Measurements from ENCODE around the gene TYK2.
A peak's percentile ranks its signal among the peaks of the same experiment; 100 is the strongest.
"Not testable (repeated sequence)": the region's sequence is repeated elsewhere in the genome, so short reads cannot be mapped to it uniquely, and the experiment has no call there.

TYK2 gene

GRCh38 chr19:10404888-10405820, 24.8 kb upstream of the TYK2 start:
- Histone ChIP-seq H3K9me3 (ENCODE audit: insufficient read depth, low read depth, low read length) (no peaks in the 10 kb centered on the region), H3K4me3 (ENCODE audit: low read length) (peak overlapping the region; percentile 97), H3K4me1 (ENCODE audit: insufficient read depth, low read length) (peaks cover 4% of the 10 kb centered on the region; the same call in 1 of the 2 replicates), H3K36me3 (ENCODE audit: insufficient read depth, low read depth, low read length) (peaks cover 8% of the 10 kb centered on the region), H3K27me3 (ENCODE audit: insufficient read depth, low read length) (peaks cover 51% of the 10 kb centered on the region), H3K9ac (ENCODE audit: low read depth, low read length) (peak overlapping the region; percentile 56; the same call in 1 of the 2 replicates), H3K27ac (ENCODE audit: low read length) (no peak overlapping the region)

GRCh38 chr19:10403137-10404021, 23.0 kb upstream of the TYK2 start, which contains the start of gene CDC37:
Gene CDC37, minus strand, starts transcription at chr19:10403542. Its CDS starts 63 bp downstream, at chr19:10403479.
- peak within 1 kb of the TSS; percentile 97 for H3K4me3 ChIP-seq (ENCODE audit: low read length)
- H3K36me3 ChIP-seq (ENCODE audit: insufficient read depth, low read depth, low read length): peaks cover 18% of the 10 kb centered on the region
- H3K27me3 ChIP-seq (ENCODE audit: insufficient read depth, low read length): peaks cover 40% of the 10 kb centered on the region
- peak within 1 kb of the TSS; percentile 95 for H3K9ac ChIP-seq (ENCODE audit: low read depth, low read length)
- H3K9me3 ChIP-seq (ENCODE audit: insufficient read depth, low read depth, low read length): no peaks in the 10 kb centered on the region
- peaks cover 4% of the 10 kb centered on the region; the same call in 1 of the 2 replicates for H3K4me1 ChIP-seq (ENCODE audit: insufficient read depth, low read length)
- no peak within 1 kb of the TSS for H3K27ac ChIP-seq (ENCODE audit: low read length)

- Histone ChIP-seq H3K27ac (ENCODE audit: low read length) (no peak overlapping the region), H3K4me3 (ENCODE audit: low read length) (peak overlapping the region; percentile 97), H3K9me3 (ENCODE audit: insufficient read depth, low read depth, low read length) (no peaks in the 10 kb centered on the region), H3K9ac (ENCODE audit: low read depth, low read length) (peak overlapping the region; percentile 95), H3K4me1 (ENCODE audit: insufficient read depth, low read length) (peaks cover 4% of the 10 kb centered on the region; the same call in 1 of the 2 replicates), H3K36me3 (ENCODE audit: insufficient read depth, low read depth, low read length) (peaks cover 23% of the 10 kb centered on the region), H3K27me3 (ENCODE audit: insufficient read depth, low read length) (peaks cover 33% of the 10 kb centered on the region)
These were observed 22.2 kb upstream of the TYK2 start for GRCh38 chr19:10402441-10403038.

- H3K4me3 ChIP-seq (ENCODE audit: low read length): no peak overlapping the region
- peaks cover 8% of the 10 kb centered on the region for H3K27me3 ChIP-seq (ENCODE audit: insufficient read depth, low read length)
- H3K9me3 ChIP-seq (ENCODE audit: insufficient read depth, low read depth, low read length): no peaks in the 10 kb centered on the region
- no peak overlapping the region for H3K9ac ChIP-seq (ENCODE audit: low read depth, low read length)
- no peak overlapping the region for H3K27ac ChIP-seq (ENCODE audit: low read length)
- H3K36me3 ChIP-seq (ENCODE audit: insufficient read depth, low read depth, low read length): peaks cover 34% of the 10 kb centered on the region
- peaks cover 4% of the 10 kb centered on the region; the same call in 1 of the 2 replicates for H3K4me1 ChIP-seq (ENCODE audit: insufficient read depth, low read length)
These were observed 19.5 kb upstream of the TYK2 start for GRCh38 chr19:10399878-10400277.

GRCh38 chr19:10399340-10399739, 19.0 kb upstream of the TYK2 start:
- H3K4me1 ChIP-seq (ENCODE audit: insufficient read depth, low read length); H3K27me3 ChIP-seq (ENCODE audit: insufficient read depth, low read length); H3K27ac ChIP-seq (ENCODE audit: low read length); H3K9me3 ChIP-seq (ENCODE audit: insufficient read depth, low read depth, low read length); H3K4me3 ChIP-seq (ENCODE audit: low read length); H3K9ac ChIP-seq (ENCODE audit: low read depth, low read length): not testable (repeated sequence)
- peaks cover 38% of the 10 kb centered on the region for H3K36me3 ChIP-seq (ENCODE audit: insufficient read depth, low read depth, low read length)

DNA sequence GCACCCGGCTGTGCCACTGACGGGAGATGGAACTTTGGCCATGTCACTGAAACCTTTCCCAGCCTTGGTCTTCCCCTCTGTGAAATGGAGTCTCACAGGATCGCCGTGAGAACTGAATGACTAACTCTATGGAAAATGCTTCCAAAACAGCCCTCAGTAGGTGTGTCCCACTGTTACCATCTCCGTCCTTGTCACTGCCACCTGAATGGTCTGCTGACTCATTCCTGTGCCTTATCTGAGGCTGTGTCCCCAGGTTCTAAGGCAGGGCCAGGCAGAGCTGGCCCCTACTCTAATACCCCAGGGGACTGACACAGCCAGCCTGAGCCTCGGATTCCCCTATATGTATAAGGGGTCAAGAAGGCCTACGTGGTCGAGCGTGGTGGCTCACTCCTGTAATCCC, 18.4 kb upstream of the TYK2 start:
- no peak overlapping the region for H3K9ac ChIP-seq (ENCODE audit: low read depth, low read length)
- H3K9me3 ChIP-seq (ENCODE audit: insufficient read depth, low read depth, low read length): no peaks in the 10 kb centered on the region
- H3K36me3 ChIP-seq (ENCODE audit: insufficient read depth, low read depth, low read length): peaks cover 42% of the 10 kb centered on the region
- H3K27ac ChIP-seq (ENCODE audit: low read length): no peak overlapping the region
- peaks cover 4% of the 10 kb centered on the region; the same call in 1 of the 2 replicates for H3K4me1 ChIP-seq (ENCODE audit: insufficient read depth, low read length)
- H3K4me3 ChIP-seq (ENCODE audit: low read length): no peak overlapping the region
- H3K27me3 ChIP-seq (ENCODE audit: insufficient read depth, low read length): no peaks in the 10 kb centered on the region

DNA sequence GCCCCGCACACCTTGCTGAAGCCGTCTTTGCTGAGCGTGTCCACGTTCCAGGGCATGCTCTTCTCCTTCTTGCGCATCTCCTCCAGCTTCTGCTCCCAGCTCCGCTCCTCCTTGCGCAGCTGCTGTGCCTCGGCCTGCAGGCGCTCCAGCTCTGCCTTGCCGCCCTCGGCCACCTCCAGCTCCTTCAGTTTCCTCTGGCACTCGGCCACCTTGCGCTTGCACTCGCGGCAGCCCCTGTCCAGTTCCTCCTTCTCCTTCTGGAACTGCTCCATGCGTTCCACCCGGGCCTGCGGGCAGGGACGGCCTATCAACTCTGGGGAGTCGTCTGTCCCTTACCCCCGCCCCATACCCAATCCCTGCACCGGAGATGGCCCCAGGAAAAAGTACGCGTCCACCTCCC, 15.5 kb upstream of the TYK2 start:
- Histone ChIP-seq H3K27ac (ENCODE audit: low read length) (no peak overlapping the region), H3K9me3 (ENCODE audit: insufficient read depth, low read depth, low read length) (no peaks in the 10 kb centered on the region), H3K4me1 (ENCODE audit: insufficient read depth, low read length) (no peaks in the 10 kb centered on the region), H3K9ac (ENCODE audit: low read depth, low read length) (no peak overlapping the region), H3K27me3 (ENCODE audit: insufficient read depth, low read length) (no peaks in the 10 kb centered on the region), H3K36me3 (ENCODE audit: insufficient read depth, low read depth, low read length) (peaks cover 64% of the 10 kb centered on the region), H3K4me3 (ENCODE audit: low read length) (no peak overlapping the region)

GRCh38 chr19:10395436-10395835, 15.1 kb upstream of the TYK2 start:
- H3K27ac ChIP-seq (ENCODE audit: low read length): no peak overlapping the region
- H3K9ac ChIP-seq (ENCODE audit: low read depth, low read length): no peak overlapping the region
- H3K4me3 ChIP-seq (ENCODE audit: low read length): no peak overlapping the region
- no peaks in the 10 kb centered on the region for H3K9me3 ChIP-seq (ENCODE audit: insufficient read depth, low read depth, low read length)
- H3K4me1 ChIP-seq (ENCODE audit: insufficient read depth, low read length): no peaks in the 10 kb centered on the region
- H3K27me3 ChIP-seq (ENCODE audit: insufficient read depth, low read length): no peaks in the 10 kb centered on the region
- H3K36me3 ChIP-seq (ENCODE audit: insufficient read depth, low read depth, low read length): peaks cover 60% of the 10 kb centered on the region

GRCh38 chr19:10395003-10395402, 14.6 kb upstream of the TYK2 start:
- H3K27ac ChIP-seq (ENCODE audit: low read length): no peak overlapping the region
- H3K4me3 ChIP-seq (ENCODE audit: low read length): no peak overlapping the region
- H3K36me3 ChIP-seq (ENCODE audit: insufficient read depth, low read depth, low read length): peaks cover 55% of the 10 kb centered on the region
- H3K4me1 ChIP-seq (ENCODE audit: insufficient read depth, low read length): no peaks in the 10 kb centered on the region
- no peaks in the 10 kb centered on the region for H3K27me3 ChIP-seq (ENCODE audit: insufficient read depth, low read length)
- no peak overlapping the region for H3K9ac ChIP-seq (ENCODE audit: low read depth, low read length)
- no peaks in the 10 kb centered on the region for H3K9me3 ChIP-seq (ENCODE audit: insufficient read depth, low read depth, low read length)

- Histone ChIP-seq H3K27ac (ENCODE audit: low read length) (no peak overlapping the region), H3K9me3 (ENCODE audit: insufficient read depth, low read depth, low read length) (no peaks in the 10 kb centered on the region), H3K4me1 (ENCODE audit: insufficient read depth, low read length) (no peaks in the 10 kb centered on the region), H3K4me3 (ENCODE audit: low read length) (no peak overlapping the region), H3K36me3 (ENCODE audit: insufficient read depth, low read depth, low read length) (peaks cover 44% of the 10 kb centered on the region), H3K27me3 (ENCODE audit: insufficient read depth, low read length) (no peaks in the 10 kb centered on the region), H3K9ac (ENCODE audit: low read depth, low read length) (no peak overlapping the region)
These were observed 12.8 kb upstream of the TYK2 start for GRCh38 chr19:10393137-10393536.

DNA sequence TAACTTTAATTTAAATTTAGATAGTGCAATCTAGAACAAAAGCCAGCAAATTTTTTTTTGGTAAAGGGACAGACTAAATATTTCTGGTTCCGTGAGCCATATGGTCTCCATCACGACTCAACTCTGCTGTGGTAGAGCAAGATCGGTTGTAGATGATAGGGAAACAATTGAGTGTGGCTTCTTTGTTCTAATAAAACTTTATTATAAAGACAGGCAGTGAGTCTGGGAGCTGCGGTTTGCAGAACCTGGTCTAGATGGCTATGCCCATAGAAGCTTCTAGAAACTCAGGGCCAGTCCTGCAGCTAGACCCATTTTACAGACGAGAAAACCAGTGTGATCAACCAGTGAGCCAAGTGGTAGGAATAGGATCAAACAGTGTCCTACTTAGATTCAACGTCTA, 11.7 kb upstream of the TYK2 start:
- Histone ChIP-seq H3K4me1 (ENCODE audit: insufficient read depth, low read length) (no peaks in the 10 kb centered on the region), H3K9ac (ENCODE audit: low read depth, low read length) (no peak overlapping the region), H3K9me3 (ENCODE audit: insufficient read depth, low read depth, low read length) (no peaks in the 10 kb centered on the region), H3K27ac (ENCODE audit: low read length) (no peak overlapping the region), H3K27me3 (ENCODE audit: insufficient read depth, low read length) (no peaks in the 10 kb centered on the region), H3K4me3 (ENCODE audit: low read length) (no peak overlapping the region), H3K36me3 (ENCODE audit: insufficient read depth, low read depth, low read length) (peaks cover 41% of the 10 kb centered on the region)

Data from iPS-20b (cell line).